Ishikawa (cell line): ENCODE results near the gene SRL.

ENCODE experiments used
- CEBPB ChIP-seq: IDR thresholded peaks from 2 replicates; pipeline ENCODE4 v1.6.1; 2012
- EGR1 ChIP-seq: IDR thresholded peaks from 2 replicates; pipeline ENCODE4 v1.6.1; 2012
- EP300 ChIP-seq: IDR thresholded peaks from 2 replicates; pipeline ENCODE4 v1.6.1; 2012; ENCODE audit warnings: borderline replicate concordance
- FOXM1 ChIP-seq: IDR thresholded peaks from 2 replicates; pipeline ENCODE4 v1.6.1; 2012; ENCODE audit warnings: low read depth, borderline replicate concordance
- MAX ChIP-seq: IDR thresholded peaks from 2 replicates; pipeline ENCODE4 v1.6.1; 2012
- NFIC ChIP-seq: IDR thresholded peaks from 2 replicates; pipeline ENCODE4 v1.6.1; 2012
- RAD21 ChIP-seq: IDR thresholded peaks from 2 replicates; pipeline ENCODE4 v1.6.1; 2012; ENCODE audit warnings: low read depth
- REST ChIP-seq: IDR thresholded peaks from 2 replicates; pipeline ENCODE4 v1.6.1; 2012; ENCODE audit warnings: low read depth, mild to moderate bottlenecking
- TAF1 ChIP-seq: IDR thresholded peaks from 2 replicates; pipeline ENCODE4 v1.6.1; 2012; ENCODE audit warnings: low read depth, mild to moderate bottlenecking
- TCF12 ChIP-seq: IDR thresholded peaks from 2 replicates; pipeline ENCODE4 v1.6.1; 2012; ENCODE audit warnings: low read depth
- USF1 ChIP-seq: IDR thresholded peaks from 2 replicates; pipeline ENCODE4 v1.6.1; 2012
- YY1 ChIP-seq: IDR thresholded peaks from 2 replicates; pipeline ENCODE4 v1.6.1; 2012; ENCODE audit warnings: low read depth

- TF ChIP-seq EP300 = no peak
- no peak for TF ChIP-seq FOXM1
- TF ChIP-seq NFIC = no peak
- TF ChIP-seq YY1 = no peak
- TF ChIP-seq USF1 = no peak
- no peak for TF ChIP-seq REST
- no peak for TF ChIP-seq CEBPB
- TF ChIP-seq TAF1 = no peak
- TF ChIP-seq TCF12 = no peak
- no peak for TF ChIP-seq EGR1
- TF ChIP-seq RAD21 = no peak
- no peak for TF ChIP-seq MAX
Observed at GRCh38 chr16:4220358-4220757, 21.5 kb downstream of the SRL start.
